Measurements from ENCODE around the gene AP3M1.

- TF ChIP-seq CTCF (IDR thresholded peaks at IDR 0.05), result no peak
- no peak for TF ChIP-seq POLR2A (IDR thresholded peaks at IDR 0.05)
Measured at GRCh38 chr10:74083304-74083703, 67.3 kb downstream of the AP3M1 start.

All from thyroid gland (tissue), 4 donors.